ENCODE data around the gene CSTPP1.

CSTPP1 gene

DNA sequence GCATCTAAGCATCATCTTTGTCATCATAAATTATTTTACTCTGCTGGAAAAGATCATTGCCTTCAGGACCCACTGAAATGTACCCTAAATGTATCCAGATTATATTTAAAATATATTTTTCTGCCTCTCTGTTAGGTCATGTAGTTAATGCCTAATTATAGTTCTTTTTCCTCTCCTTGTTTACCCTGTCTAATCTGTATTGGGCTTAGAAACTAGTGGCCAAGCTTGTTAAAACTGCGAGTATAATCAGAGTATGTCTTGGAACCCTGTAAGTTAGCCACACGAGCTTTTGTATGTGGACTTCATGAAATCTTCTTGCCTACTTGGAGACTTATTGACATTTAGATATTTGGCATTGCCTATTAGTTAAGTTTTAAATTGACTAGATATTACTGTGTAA lies 184.5 kb downstream of the CSTPP1 start:
- no peaks in the 10 kb centered on the region for H3K36me3 ChIP-seq (ENCODE audit: control insufficient read depth in 1 of 2, insufficient read depth in 2 of 2, low read length in 2 of 2)
- H3K9me3 ChIP-seq (ENCODE audit: control insufficient read depth in 1 of 2, low read length in 2 of 2) = no peaks in the 10 kb centered on the region
- H3K4me1 ChIP-seq (ENCODE audit: control insufficient read depth in 1 of 2, insufficient read depth in 2 of 2, low read length in 2 of 2) = no peaks in the 10 kb centered on the region
- no peaks in the 10 kb centered on the region for H3K27me3 ChIP-seq (ENCODE audit: low read depth, low read length)
- no peak overlapping the region for H3K27ac ChIP-seq (ENCODE audit: low read length)
- no peak overlapping the region for H3K4me3 ChIP-seq (ENCODE audit: low read depth in 1 of 2, low read length in 2 of 2)

DNA sequence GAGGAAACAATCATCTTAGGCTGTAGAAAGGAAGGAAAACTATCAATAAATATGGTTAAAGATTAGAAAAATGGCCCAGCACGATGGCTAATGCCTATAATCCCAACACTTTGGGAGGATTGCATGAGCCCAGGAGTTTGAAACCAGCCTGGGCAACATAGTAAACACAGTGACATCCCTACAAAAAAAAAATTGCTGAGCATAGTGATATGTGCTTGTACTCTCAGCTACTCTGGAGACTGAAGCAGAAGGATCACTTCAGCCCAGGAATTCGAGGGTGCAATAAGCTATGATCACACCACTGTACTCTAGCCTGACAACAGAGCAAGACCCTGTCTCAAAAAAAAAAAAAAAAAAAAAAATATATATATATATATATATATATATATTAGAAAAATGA lies 185.2 kb downstream of the CSTPP1 start:
- H3K4me3 ChIP-seq (ENCODE audit: low read depth in 1 of 2, low read length in 2 of 2) = no peak overlapping the region
- no peaks in the 10 kb centered on the region for H3K36me3 ChIP-seq (ENCODE audit: control insufficient read depth in 1 of 2, insufficient read depth in 2 of 2, low read length in 2 of 2)
- H3K9me3 ChIP-seq (ENCODE audit: control insufficient read depth in 1 of 2, low read length in 2 of 2) = no peaks in the 10 kb centered on the region
- H3K4me1 ChIP-seq (ENCODE audit: control insufficient read depth in 1 of 2, insufficient read depth in 2 of 2, low read length in 2 of 2) = no peaks in the 10 kb centered on the region
- H3K27me3 ChIP-seq (ENCODE audit: low read depth, low read length) = no peaks in the 10 kb centered on the region
- H3K27ac ChIP-seq (ENCODE audit: low read length) = no peak overlapping the region

DNA sequence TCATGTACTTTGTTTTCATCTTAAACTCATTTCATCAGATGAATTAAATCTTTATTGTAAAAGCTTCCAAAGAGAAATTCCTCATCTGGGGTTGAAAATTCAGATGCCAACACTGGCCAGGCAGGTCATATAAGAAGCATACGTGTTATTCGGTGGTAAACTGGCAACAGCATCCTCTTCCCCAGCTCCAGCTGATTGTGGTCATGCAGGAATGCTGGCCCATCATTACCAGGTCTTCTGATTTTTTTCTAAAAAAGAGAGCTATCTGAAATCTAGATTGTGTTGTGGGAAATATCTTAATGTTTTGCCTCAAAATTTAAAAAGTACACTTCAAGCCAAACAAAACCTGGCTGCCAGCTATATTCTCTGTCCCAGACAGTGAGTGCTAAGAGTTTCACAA lies 186.5 kb downstream of the CSTPP1 start:
- Histone ChIP-seq H3K9me3 (ENCODE audit: control insufficient read depth in 1 of 2, low read length in 2 of 2) (no peaks in the 10 kb centered on the region), H3K27ac (ENCODE audit: low read length) (no peak overlapping the region), H3K36me3 (ENCODE audit: control insufficient read depth in 1 of 2, insufficient read depth in 2 of 2, low read length in 2 of 2) (no peaks in the 10 kb centered on the region), H3K4me3 (ENCODE audit: low read depth in 1 of 2, low read length in 2 of 2) (no peak overlapping the region), H3K27me3 (ENCODE audit: low read depth, low read length) (no peaks in the 10 kb centered on the region), H3K4me1 (ENCODE audit: control insufficient read depth in 1 of 2, insufficient read depth in 2 of 2, low read length in 2 of 2) (no peaks in the 10 kb centered on the region)

DNA sequence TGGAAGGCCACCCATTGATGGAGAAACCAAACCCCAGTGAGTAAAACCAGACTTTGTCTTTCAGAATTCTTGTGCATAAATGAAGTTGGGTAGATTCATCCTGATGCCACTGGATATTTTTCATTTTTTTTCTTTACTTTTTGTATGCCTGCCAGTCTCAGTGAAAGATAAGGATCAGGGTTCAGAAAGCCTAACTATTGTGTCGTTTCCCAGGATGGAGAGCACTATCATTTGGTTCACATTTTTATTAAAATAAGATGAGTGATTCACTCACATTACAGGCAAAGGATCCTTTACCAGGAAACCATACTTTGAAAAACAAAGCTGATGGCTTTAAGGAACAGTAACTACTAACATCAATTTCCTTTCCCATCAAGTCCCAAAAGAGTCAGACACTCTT lies 188.1 kb downstream of the CSTPP1 start:
- Histone ChIP-seq H3K4me3 (ENCODE audit: low read depth in 1 of 2, low read length in 2 of 2) (no peak overlapping the region), H3K36me3 (ENCODE audit: control insufficient read depth in 1 of 2, insufficient read depth in 2 of 2, low read length in 2 of 2) (no peaks in the 10 kb centered on the region), H3K27ac (ENCODE audit: low read length) (no peak overlapping the region), H3K27me3 (ENCODE audit: low read depth, low read length) (no peaks in the 10 kb centered on the region), H3K4me1 (ENCODE audit: control insufficient read depth in 1 of 2, insufficient read depth in 2 of 2, low read length in 2 of 2) (no peaks in the 10 kb centered on the region), H3K9me3 (ENCODE audit: control insufficient read depth in 1 of 2, low read length in 2 of 2) (no peaks in the 10 kb centered on the region)

DNA sequence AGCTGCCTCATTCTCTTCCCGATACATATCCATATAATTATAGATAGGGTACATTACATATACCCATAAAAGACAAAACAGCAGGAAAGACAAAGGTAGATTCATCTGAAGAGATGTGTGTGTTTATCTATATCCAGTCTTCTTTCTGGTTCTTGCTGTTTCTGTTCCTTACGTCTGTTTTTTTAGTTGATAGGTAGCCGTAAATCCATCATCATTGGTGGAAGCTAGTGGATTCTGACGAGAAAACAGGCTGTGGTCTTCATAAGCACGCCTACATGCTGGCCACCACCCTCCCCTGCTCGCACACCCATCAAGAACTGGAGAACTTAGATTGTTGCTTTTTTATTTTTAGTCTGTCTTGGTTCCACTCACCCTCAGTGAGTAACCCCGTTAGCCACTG lies 188.5 kb downstream of the CSTPP1 start:
- Histone ChIP-seq H3K9me3 (ENCODE audit: control insufficient read depth in 1 of 2, low read length in 2 of 2) (no peaks in the 10 kb centered on the region), H3K27ac (ENCODE audit: low read length) (no peak overlapping the region), H3K4me3 (ENCODE audit: low read depth in 1 of 2, low read length in 2 of 2) (no peak overlapping the region), H3K27me3 (ENCODE audit: low read depth, low read length) (no peaks in the 10 kb centered on the region), H3K36me3 (ENCODE audit: control insufficient read depth in 1 of 2, insufficient read depth in 2 of 2, low read length in 2 of 2) (no peaks in the 10 kb centered on the region), H3K4me1 (ENCODE audit: control insufficient read depth in 1 of 2, insufficient read depth in 2 of 2, low read length in 2 of 2) (no peaks in the 10 kb centered on the region)

DNA sequence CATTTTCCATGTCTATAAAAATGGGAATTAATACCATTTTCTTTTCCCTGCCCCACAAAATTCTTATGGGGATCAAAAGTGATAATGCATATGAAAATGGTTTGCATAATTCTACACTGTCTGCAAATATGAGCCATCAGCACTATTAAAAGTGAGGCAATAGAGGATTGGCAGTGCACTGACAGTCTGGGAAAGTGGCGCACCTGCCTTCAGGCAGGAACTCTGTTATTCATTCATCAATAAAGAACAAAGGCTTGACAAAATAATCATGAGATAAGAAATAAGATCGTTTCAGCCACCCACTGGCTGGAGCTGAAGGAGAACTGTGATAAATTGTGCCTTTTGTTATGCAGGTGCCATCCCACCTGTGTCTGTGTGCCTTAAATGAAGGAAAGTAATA lies 190.7 kb downstream of the CSTPP1 start:
- no peak overlapping the region for H3K4me3 ChIP-seq (ENCODE audit: low read depth in 1 of 2, low read length in 2 of 2)
- H3K36me3 ChIP-seq (ENCODE audit: control insufficient read depth in 1 of 2, insufficient read depth in 2 of 2, low read length in 2 of 2) = no peaks in the 10 kb centered on the region
- no peaks in the 10 kb centered on the region for H3K9me3 ChIP-seq (ENCODE audit: control insufficient read depth in 1 of 2, low read length in 2 of 2)
- H3K27me3 ChIP-seq (ENCODE audit: low read depth, low read length) = no peaks in the 10 kb centered on the region
- H3K4me1 ChIP-seq (ENCODE audit: control insufficient read depth in 1 of 2, insufficient read depth in 2 of 2, low read length in 2 of 2) = no peaks in the 10 kb centered on the region
- H3K27ac ChIP-seq (ENCODE audit: low read length) = no peak overlapping the region

DNA sequence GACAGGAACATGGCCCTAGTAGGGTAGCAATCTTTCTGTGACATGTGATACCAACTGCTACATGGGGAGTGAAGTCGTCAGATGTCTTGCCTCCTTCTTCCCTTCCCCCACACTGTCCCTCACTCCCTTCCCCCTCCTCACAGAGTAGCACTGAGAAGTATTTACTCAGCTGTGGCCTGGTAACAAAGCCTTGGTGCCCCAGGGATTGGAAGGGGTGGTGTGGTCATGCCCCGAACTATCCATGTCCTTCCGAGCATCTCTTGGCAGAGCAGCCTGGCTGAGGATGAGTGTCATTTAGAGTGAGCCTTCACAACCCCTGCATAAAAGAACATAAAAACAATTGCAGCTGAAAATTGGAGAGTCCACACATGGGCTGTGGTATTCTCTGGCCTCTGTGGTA lies 194.0 kb downstream of the CSTPP1 start:
- Histone ChIP-seq H3K36me3 (ENCODE audit: control insufficient read depth in 1 of 2, insufficient read depth in 2 of 2, low read length in 2 of 2) (no peaks in the 10 kb centered on the region), H3K4me1 (ENCODE audit: control insufficient read depth in 1 of 2, insufficient read depth in 2 of 2, low read length in 2 of 2) (no peaks in the 10 kb centered on the region), H3K27ac (ENCODE audit: low read length) (no peak overlapping the region), H3K9me3 (ENCODE audit: control insufficient read depth in 1 of 2, low read length in 2 of 2) (no peaks in the 10 kb centered on the region), H3K27me3 (ENCODE audit: low read depth, low read length) (no peaks in the 10 kb centered on the region), H3K4me3 (ENCODE audit: low read depth in 1 of 2, low read length in 2 of 2) (no peak overlapping the region)

DNA sequence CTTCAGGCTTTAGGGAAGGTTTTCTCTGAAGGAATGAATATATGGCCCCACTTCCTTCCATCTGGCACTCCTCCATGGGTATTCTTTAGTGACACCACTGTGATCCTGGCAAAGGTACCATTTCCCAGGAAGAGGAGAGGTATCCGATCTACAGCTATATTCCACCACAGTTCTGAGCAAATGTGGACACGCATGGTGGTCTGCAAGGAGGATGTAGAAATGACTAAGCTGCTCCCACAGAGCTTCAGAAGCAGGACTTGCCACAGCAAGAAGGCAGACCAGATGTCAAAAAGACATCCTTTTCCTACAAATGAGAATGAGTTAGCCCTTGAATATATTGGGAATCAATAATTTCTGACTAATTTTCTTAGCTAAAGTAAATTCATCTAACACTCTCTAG lies 194.6 kb downstream of the CSTPP1 start:
- Histone ChIP-seq H3K27me3 (ENCODE audit: low read depth, low read length) (no peaks in the 10 kb centered on the region), H3K4me1 (ENCODE audit: control insufficient read depth in 1 of 2, insufficient read depth in 2 of 2, low read length in 2 of 2) (no peaks in the 10 kb centered on the region), H3K36me3 (ENCODE audit: control insufficient read depth in 1 of 2, insufficient read depth in 2 of 2, low read length in 2 of 2) (no peaks in the 10 kb centered on the region), H3K27ac (ENCODE audit: low read length) (no peak overlapping the region), H3K9me3 (ENCODE audit: control insufficient read depth in 1 of 2, low read length in 2 of 2) (no peaks in the 10 kb centered on the region), H3K4me3 (ENCODE audit: low read depth in 1 of 2, low read length in 2 of 2) (no peak overlapping the region)

DNA sequence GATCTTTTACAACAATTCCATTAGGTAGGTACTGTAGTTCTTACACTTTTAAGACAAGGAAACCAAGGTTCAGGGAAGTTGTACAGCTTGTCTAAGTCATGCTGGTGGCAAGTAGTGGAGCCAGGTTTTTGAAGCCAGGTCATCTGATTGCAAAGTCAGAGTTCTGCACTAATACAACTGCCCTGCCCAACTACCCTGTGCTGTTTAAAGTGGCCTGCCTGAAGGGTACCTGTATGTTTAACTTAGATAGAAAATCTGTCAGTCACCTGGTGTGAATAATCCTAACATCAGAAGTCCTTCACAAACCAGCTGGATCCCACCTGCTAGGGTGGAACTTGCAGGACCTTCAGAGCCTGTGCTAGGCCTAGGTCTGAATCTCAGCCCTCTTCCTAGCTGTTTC lies 195.9 kb downstream of the CSTPP1 start:
- Histone ChIP-seq H3K4me3 (ENCODE audit: low read depth in 1 of 2, low read length in 2 of 2) (no peak overlapping the region), H3K27me3 (ENCODE audit: low read depth, low read length) (no peaks in the 10 kb centered on the region), H3K36me3 (ENCODE audit: control insufficient read depth in 1 of 2, insufficient read depth in 2 of 2, low read length in 2 of 2) (peaks cover 3% of the 10 kb centered on the region in 2 donors), H3K27ac (ENCODE audit: low read length) (no peak overlapping the region), H3K9me3 (ENCODE audit: control insufficient read depth in 1 of 2, low read length in 2 of 2) (no peaks in the 10 kb centered on the region), H3K4me1 (ENCODE audit: control insufficient read depth in 1 of 2, insufficient read depth in 2 of 2, low read length in 2 of 2) (no peaks in the 10 kb centered on the region)

DNA sequence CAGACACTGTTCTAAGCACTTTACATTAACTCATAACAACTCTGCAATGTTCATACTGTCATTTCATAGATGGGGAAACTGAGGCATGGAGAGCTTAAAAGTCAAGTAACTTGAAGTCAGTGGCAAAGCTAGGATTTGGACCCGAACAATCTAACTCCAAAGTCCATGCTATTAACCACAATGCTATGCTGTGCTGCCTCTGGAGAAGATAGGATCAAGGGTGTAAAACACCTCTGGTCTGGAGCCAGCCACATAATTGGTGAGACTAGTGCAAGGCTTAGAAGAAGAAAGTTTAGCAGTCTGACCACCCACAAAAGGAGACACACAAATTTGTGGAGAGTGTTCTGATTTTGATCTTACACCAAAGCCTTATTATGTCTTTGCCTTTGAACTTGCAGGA lies 196.4 kb downstream of the CSTPP1 start:
- H3K4me3 ChIP-seq (ENCODE audit: low read depth in 1 of 2, low read length in 2 of 2) = no peak overlapping the region
- no peak overlapping the region for H3K27ac ChIP-seq (ENCODE audit: low read length)
- H3K27me3 ChIP-seq (ENCODE audit: low read depth, low read length) = no peaks in the 10 kb centered on the region
- H3K4me1 ChIP-seq (ENCODE audit: control insufficient read depth in 1 of 2, insufficient read depth in 2 of 2, low read length in 2 of 2) = no peaks in the 10 kb centered on the region
- H3K36me3 ChIP-seq (ENCODE audit: control insufficient read depth in 1 of 2, insufficient read depth in 2 of 2, low read length in 2 of 2) = peaks cover 8% of the 10 kb centered on the region in 2 donors
- H3K9me3 ChIP-seq (ENCODE audit: control insufficient read depth in 1 of 2, low read length in 2 of 2) = no peaks in the 10 kb centered on the region

DNA sequence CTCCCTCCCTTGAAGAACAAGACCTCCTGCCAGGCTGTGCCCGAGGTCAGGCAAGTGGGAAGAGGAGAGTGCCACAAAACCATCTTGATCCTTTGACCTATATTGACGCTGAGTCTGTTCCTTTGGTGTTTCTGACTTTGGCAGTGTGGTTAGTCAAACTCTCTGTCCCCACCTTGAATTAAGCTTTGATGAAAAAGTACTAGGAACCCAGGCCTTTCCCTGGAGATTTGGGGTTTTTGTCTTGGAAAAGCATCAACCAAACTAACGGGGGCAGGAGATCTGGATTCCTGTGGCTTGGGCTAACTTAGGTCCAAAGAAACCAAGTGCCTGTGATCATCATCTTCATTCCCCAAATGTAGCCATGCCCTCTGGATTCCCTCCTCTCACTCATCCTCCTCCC lies 199.8 kb downstream of the CSTPP1 start:
- H3K27ac ChIP-seq (ENCODE audit: low read length) = no peak overlapping the region
- H3K4me1 ChIP-seq (ENCODE audit: control insufficient read depth in 1 of 2, insufficient read depth in 2 of 2, low read length in 2 of 2) = no peaks in the 10 kb centered on the region
- H3K27me3 ChIP-seq (ENCODE audit: low read depth, low read length) = no peaks in the 10 kb centered on the region
- H3K9me3 ChIP-seq (ENCODE audit: control insufficient read depth in 1 of 2, low read length in 2 of 2) = no peaks in the 10 kb centered on the region
- H3K36me3 ChIP-seq (ENCODE audit: control insufficient read depth in 1 of 2, insufficient read depth in 2 of 2, low read length in 2 of 2) = peaks cover 9 to 12% of the 10 kb centered on the region in 2 donors
- H3K4me3 ChIP-seq (ENCODE audit: low read depth in 1 of 2, low read length in 2 of 2) = no peak overlapping the region

DNA sequence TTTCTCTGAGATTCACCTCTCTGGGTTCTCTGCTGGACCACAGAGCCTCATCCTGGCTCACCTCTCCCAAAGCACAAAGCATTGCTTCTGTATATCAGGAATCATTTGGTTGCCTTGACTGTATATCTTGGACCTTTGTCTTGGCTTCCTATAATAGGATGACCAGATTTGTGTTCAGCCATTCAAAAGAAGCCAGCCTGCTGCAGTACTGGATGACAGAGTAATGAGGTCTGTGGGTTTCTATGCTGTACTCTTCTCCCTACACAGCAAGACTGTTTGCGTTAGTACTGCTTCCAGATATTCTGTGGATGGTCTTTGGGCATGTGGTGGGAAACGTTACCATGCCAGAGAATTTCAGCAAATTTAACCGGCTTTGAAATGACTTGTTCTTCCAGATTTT lies 200.4 kb downstream of the CSTPP1 start:
- Histone ChIP-seq H3K4me1 (ENCODE audit: control insufficient read depth in 1 of 2, insufficient read depth in 2 of 2, low read length in 2 of 2) (no peaks in the 10 kb centered on the region), H3K27me3 (ENCODE audit: low read depth, low read length) (no peaks in the 10 kb centered on the region), H3K4me3 (ENCODE audit: low read depth in 1 of 2, low read length in 2 of 2) (no peak overlapping the region), H3K36me3 (ENCODE audit: control insufficient read depth in 1 of 2, insufficient read depth in 2 of 2, low read length in 2 of 2) (peaks cover 9 to 12% of the 10 kb centered on the region in 2 donors), H3K27ac (ENCODE audit: low read length) (no peak overlapping the region), H3K9me3 (ENCODE audit: control insufficient read depth in 1 of 2, low read length in 2 of 2) (no peaks in the 10 kb centered on the region)

Data from muscle layer of duodenum (tissue), 2 donors.